ENCODE data around the gene PFKM. TPM values are rescaled to one million over a fixed set of nuclear protein-coding genes. Genes with fewer than 3 reads are reported as not detected.

The PFKM gene
- total and polyA plus RNA-seq, 2 of the 4 experiments (the other 2 are of a cell fraction), result 56.7 to 82.6 TPM

- ChIA-PET POLR2A (ENCODE audit: unreplicated experiment) (interaction anchor here (0.7 kb wide), 1 partner anchor 27 kb away, joined by 4 read pairs; no protein-coding TSS in a partner anchor), CTCF (no interaction called here)
- H2BK20ac ChIP-seq (ENCODE audit: low read depth, low read length), result no peak overlapping the region
- no peak overlapping the region for H3K18ac ChIP-seq (ENCODE audit: low read depth, low read length)
- no peaks in the 10 kb centered on the region for H3K4me1 ChIP-seq (ENCODE audit: control insufficient read depth, insufficient read depth, low read length)
- DNase-seq (no peak), ATAC-seq (ENCODE audit: low read depth) (no peak)
- H3K36me3 ChIP-seq (ENCODE audit: control insufficient read depth, insufficient read depth, low read length), result peaks cover 3% of the 10 kb centered on the region; the same call in 1 of the 2 replicates
- no peak overlapping the region for H2BK15ac ChIP-seq (ENCODE audit: low read depth, low read length)
- H3K9me3 ChIP-seq (ENCODE audit: control insufficient read depth, insufficient read depth, low read length), result no peaks in the 10 kb centered on the region
- no peak overlapping the region for H3K4me3 ChIP-seq (ENCODE audit: insufficient read depth, low read depth, low read length)
- no peak overlapping the region for H2BK5ac ChIP-seq (ENCODE audit: low read depth, low read length, poor library complexity, severe bottlenecking)
- H3K4me2 ChIP-seq (ENCODE audit: low read depth, low read length), result no peak overlapping the region
- dilution Hi-C loops (cut with HindIII; ENCODE audit: low sequenced_read_pairs, unreplicated experiment), result no loop called here
- no peak overlapping the region for H4K8ac ChIP-seq (ENCODE audit: low read depth in 2 of 2, low read length in 2 of 2)
- no peak overlapping the region for H3K56ac ChIP-seq (ENCODE audit: extremely low read depth, insufficient read depth, low read length)
- H4K5ac ChIP-seq (ENCODE audit: low read depth, low read length), result no peak overlapping the region
- peaks cover 14% of the 10 kb centered on the region for H3K9me1 ChIP-seq (ENCODE audit: insufficient read depth, low read length)
- H2AFZ ChIP-seq (replicated peaks; ENCODE audit: low read length, poor library complexity), result no peak overlapping the region
- no TSS peak for BruUV-seq (replicated peaks)
- H3K23ac ChIP-seq (ENCODE audit: low read depth, low read length), result no peak overlapping the region
- no peak overlapping the region for H3K14ac ChIP-seq (replicated peaks; ENCODE audit: low read depth, low read length)
- no peak overlapping the region for H3K27ac ChIP-seq (ENCODE audit: insufficient read depth, low read length)
- H2AK9ac ChIP-seq (replicated peaks; ENCODE audit: low read depth, low read length, poor library complexity), result no peak overlapping the region
- H3K79me1 ChIP-seq (ENCODE audit: low read depth in 1 of 2, low read length in 2 of 2), result peaks cover 28 to 39% of the 10 kb centered on the region in 2 experiments
- H4K91ac ChIP-seq (ENCODE audit: insufficient read depth, low read depth, low read length), result no peak overlapping the region
- no CpG with 5 or more reads among the region's 2 CpGs for WGBS, 2 experiments (ENCODE audit: extremely low coverage in 2 of 2, insufficient read length in 1 of 2)
- no peaks in the 10 kb centered on the region for H3K27me3 ChIP-seq (ENCODE audit: control insufficient read depth, insufficient read depth, low read length)
- intact Hi-C loops (cut with micrococcal nuclease), result no loop called here
- TF ChIP-seq RAD21 (IDR thresholded peaks at IDR 0.05; ENCODE audit: low read length), result no peak
- no peak for TF ChIP-seq MAZ (IDR thresholded peaks at IDR 0.05; ENCODE audit: borderline replicate concordance, low read depth, low read length)
- TF ChIP-seq CHD1 (IDR thresholded peaks at IDR 0.05; ENCODE audit: low read depth, low read length), result no peak
- TF ChIP-seq MXI1 (IDR thresholded peaks at IDR 0.05; ENCODE audit: borderline replicate concordance, low read depth, low read length), result no peak
- TF ChIP-seq CTCF (conservative IDR thresholded peaks at IDR 0.05; ENCODE audit: low read depth, low read length), result no peak
- no peak for TF ChIP-seq POLR2A (IDR thresholded peaks at IDR 0.05; ENCODE audit: low read depth, low read length)
- peaks cover 5% of the 10 kb centered on the region; the same call in 1 of the 2 replicates for H4K20me1 ChIP-seq (ENCODE audit: insufficient read depth, low read length)
- no peak overlapping the region for H2AK5ac ChIP-seq (ENCODE audit: low read depth, low read length)
- no peak overlapping the region for H2BK120ac ChIP-seq (ENCODE audit: low read depth, low read length)
- in situ Hi-C loops (cut with MboI; ENCODE audit: low sequenced_read_pairs), result no loop called here
- no peak overlapping the region for H3K4ac ChIP-seq (ENCODE audit: low read depth, low read length)
- no peak overlapping the region for H3K9ac ChIP-seq (ENCODE audit: low read depth, low read length)
Observed at GRCh38 chr12:48122065-48122834, 3.1 kb downstream of the PFKM start.
